ENCODE results near the gene SMPD3.

Gene SMPD3

GRCh38 chr16:68403177-68403576 lies 45.1 kb downstream of the SMPD3 start:
- no peak for DNase-seq (ENCODE audit: low spot score)

GRCh38 chr16:68402748-68403040 lies 45.6 kb downstream of the SMPD3 start:
- DNase-seq (ENCODE audit: low spot score): no peak

GRCh38 chr16:68401871-68402747 lies 46.2 kb downstream of the SMPD3 start:
- DNase-seq (ENCODE audit: low spot score): no peak

- DNase-seq (ENCODE audit: low spot score): no peak
These were observed 47.3 kb downstream of the SMPD3 start for GRCh38 chr16:68400924-68401460.

GRCh38 chr16:68400083-68400923 lies 48.0 kb downstream of the SMPD3 start:
- DNase-seq (ENCODE audit: low spot score): no peak

GRCh38 chr16:68399456-68399855 lies 48.9 kb downstream of the SMPD3 start:
- no peak for DNase-seq (ENCODE audit: low spot score)

- no peak for DNase-seq (ENCODE audit: low spot score)
These were observed 50.6 kb downstream of the SMPD3 start for GRCh38 chr16:68397710-68398201.

- peak; percentile 75 for DNase-seq (ENCODE audit: low spot score)
These were observed 51.8 kb downstream of the SMPD3 start for GRCh38 chr16:68396481-68396880.

- no peak for DNase-seq (ENCODE audit: low spot score)
These were observed 52.5 kb downstream of the SMPD3 start for GRCh38 chr16:68395815-68396214.

GRCh38 chr16:68395167-68395786 lies 53.0 kb downstream of the SMPD3 start:
- no peak for DNase-seq (ENCODE audit: low spot score)

- DNase-seq (ENCODE audit: low spot score): no peak
These were observed 55.0 kb downstream of the SMPD3 start for GRCh38 chr16:68393333-68393732.

- DNase-seq (ENCODE audit: low spot score): no peak
These were observed 58.4 kb downstream of the SMPD3 start for GRCh38 chr16:68389750-68390371.

- no peak for DNase-seq (ENCODE audit: low spot score)
These were observed 59.3 kb downstream of the SMPD3 start for GRCh38 chr16:68389006-68389405.

- DNase-seq (ENCODE audit: low spot score): no peak
These were observed 60.2 kb downstream of the SMPD3 start for GRCh38 chr16:68388124-68388523.

GRCh38 chr16:68387301-68387700 lies 61.0 kb downstream of the SMPD3 start:
- no peak for DNase-seq (ENCODE audit: low spot score)

GRCh38 chr16:68386628-68387027 lies 61.7 kb downstream of the SMPD3 start:
- no peak for DNase-seq (ENCODE audit: low spot score)

- no peak for DNase-seq (ENCODE audit: low spot score)
These were observed 62.9 kb downstream of the SMPD3 start for GRCh38 chr16:68385371-68385770.

- no peak for DNase-seq (ENCODE audit: low spot score)
These were observed 63.8 kb downstream of the SMPD3 start for GRCh38 chr16:68384288-68385161.

GRCh38 chr16:68383858-68384257 lies 64.5 kb downstream of the SMPD3 start:
- no peak for DNase-seq (ENCODE audit: low spot score)

GRCh38 chr16:68382296-68382718 lies 66.0 kb downstream of the SMPD3 start:
- no peak for DNase-seq (ENCODE audit: low spot score)

- no peak for DNase-seq (ENCODE audit: low spot score)
These were observed 67.0 kb downstream of the SMPD3 start for GRCh38 chr16:68381363-68381724.
